Pancreas (tissue), 10 donors: Measurements from ENCODE around the gene ZP2. TPM values are rescaled to one million over a fixed set of nuclear protein-coding genes. Genes with fewer than 3 reads are reported as not detected.
"Not testable (repeated sequence)": the region's sequence is repeated elsewhere in the genome, so short reads cannot be mapped to it uniquely, and the experiment has no call there.

Experiments
- ATAC-seq, 4 donors: fragments of 200-7000 bp; cut with Tn5 transposase; one replicate each; pipeline versions ENCODE4 v1.8.0 to v1.9.1; 2020; ENCODE audit warnings: mild to moderate bottlenecking in 4 of 4, moderate library complexity in 4 of 4
- DNase-seq, 6 donors: peaks; one replicate each; pipeline ENCODE4 v3.0.0-alpha.2; 2020
- FAIRE-seq: peaks from 2 replicates; lab custom pipeline; 2012; peaks lifted over from hg19 to GRCh38; lab: Jason Lieb, UNC
- H3K27ac ChIP-seq, 4 donors: fragments of 200-600 bp; sonication (generic); 1 replicate in 3 of 4; 2 replicates in 1 of 4; pipeline versions ENCODE4 v1.5.0 to v1.8.0; 2020
- H3K27me3 ChIP-seq, 4 donors: fragments of 200-600 bp; one replicate each; pipeline ENCODE4 v1.8.0; 2021
- H3K36me3 ChIP-seq, 3 donors: fragments of 200-600 bp; sonication (generic) in 1 of 3; one replicate each; pipeline versions ENCODE4 v1.5.0 to v1.8.0; 2020 to 2021
- H3K4me1 ChIP-seq, 3 donors: fragments of 200-600 bp; one replicate each; pipeline ENCODE4 v1.8.0; 2021
- H3K4me3 ChIP-seq, 4 donors: fragments of 200-600 bp; sonication (generic) in 2 of 4; one replicate each; pipeline versions ENCODE4 v1.5.0 to v1.8.0; 2020 to 2021
- H3K9me3 ChIP-seq, 4 donors: fragments of 200-600 bp; one replicate each; pipeline ENCODE4 v1.8.0; 2021
- CTCF ChIP-seq, 4 donors: fragments of 200-600 bp; sonication (generic) in 3 of 4; IDR thresholded peaks; one replicate each; pipeline versions ENCODE4 v1.5.0 to v1.8.0; 2021; ENCODE audit warnings: antibody characterized with exemption in 4 of 4
- WGBS, 2 donors: extraction: QIAGEN DNeasy Blood & Tissue Kit; methylation state at CpG; one replicate each; pipeline ENCODE4 v1.1.7; 2013; 5-methylcytosine and 5-hydroxymethylcytosine counted together
- intact Hi-C, 3 donors: fragments of 100-400 bp; cut with DNase I; formaldehyde crosslinking; loops; one replicate each; pipeline versions ENCODE4 v1.11.1 to v1.14.2; 2022
- polyA plus RNA-seq, 2 donors: library from polyadenylated mRNA; stranded (reverse); fragments of 200-250 nt; gene quantifications; one replicate each; pipeline ENCODE4 v1.2.3, GENCODE V29; 2013
- total RNA-seq, 6 donors: library from RNA; stranded (reverse); fragmentation: NEBNext Ultra II Directional in 4 of 6; extraction: Animal tissue kit (Norgen Biotek cat#: 25700) in 4 of 6; gene quantifications; one replicate each; pipeline versions ENCODE4 v1.2.1 to v1.2.4, GENCODE V29; 2021 to 2023
- donor health status: healthy with polysubstance abuse.
- donor health status: DM: no; HTN: no; CAD: no; lungs with moderate emphysema.
- donor health status: DM: no; HTN: no; CAD: no.
- donor health status: control.
- donor health status: control.
- donor health status: Bipolar disorder and iron deficiency.
- donor health status: DM: yes; HTN: yes; CAD: no.
- donor health status: DM: no; HTN: no; CAD: no.
- donor health status: DM: no; HTN: no; CAD: no.
- donor health status: DM: yes; HTN: yes; CAD: no.

ZP2 gene
- total and polyA plus RNA-seq, 8 donors: not detected

- Histone ChIP-seq H3K27ac (peak within 1 kb of the TSS; percentile 12 to 75 (median 46)), H3K4me1 (peaks cover 12 to 29% (median 18%) of the 10 kb centered on the region in 3 donors), H3K9me3 (no peaks in the 10 kb centered on the region), H3K27me3 (no peaks in the 10 kb centered on the region), H3K36me3 (no peaks in the 10 kb centered on the region), H3K4me3 (peak within 1 kb of the TSS; percentile 63 to 80 (median 78))
- FAIRE-seq: no peak
- peak; percentile 94 to 97 (median 94) for ATAC-seq
- no peak for TF ChIP-seq CTCF (IDR thresholded peaks at IDR 0.05)
- intact Hi-C loops: no loop called here
- WGBS, 2 donors: 1% methylated on average over 44 to 59 of the region's 59 CpGs
- DNase-seq: peak; percentile 76 to 94 (median 86)
Measured at GRCh38 chr16:21158208-21159110, 52.9 kb downstream of the ZP2 start, which contains the start of gene LDAF1. Gene LDAF1 (plus strand): TSS chr16:21158674. CDS start chr16:21161183, 2,509 bp downstream.

- H3K4me1 ChIP-seq: peaks cover 5 to 20% (median 10%) of the 10 kb centered on the region in 3 donors
- H3K27ac ChIP-seq: no peak overlapping the region
- TF ChIP-seq CTCF (IDR thresholded peaks at IDR 0.05): no peak
- no peak for DNase-seq
- ATAC-seq: no peak
- FAIRE-seq: no peak
- WGBS, 2 donors: 49 to 59% methylated on average over 5 of the region's 5 CpGs
- no peak overlapping the region for H3K4me3 ChIP-seq
- H3K27me3 ChIP-seq: no peaks in the 10 kb centered on the region
- no peaks in the 10 kb centered on the region for H3K9me3 ChIP-seq
- H3K36me3 ChIP-seq: no peaks in the 10 kb centered on the region
- intact Hi-C loops: no loop called here
Measured at GRCh38 chr16:21157632-21158031, 53.7 kb downstream of the ZP2 start.

GRCh38 chr16:21156767-21157467 is 54.5 kb downstream of the ZP2 start:
- TF ChIP-seq CTCF (IDR thresholded peaks at IDR 0.05): peak in 3 of 4 donors; percentile 28 to 36 (median 31)
- 44% methylated on average over 6 of the region's 6 CpGs for WGBS, 2 donors
- DNase-seq: peak in 2 of 6 donors; percentile 15 to 47
- Histone ChIP-seq H3K27ac (no peak overlapping the region), H3K4me1 (peaks cover 0 to 17% (median 8%) of the 10 kb centered on the region in 3 donors), H3K27me3 (no peaks in the 10 kb centered on the region), H3K4me3 (no peak overlapping the region), H3K9me3 (no peaks in the 10 kb centered on the region), H3K36me3 (no peaks in the 10 kb centered on the region)
- peak; percentile 29 to 55 (median 32) for ATAC-seq
- intact Hi-C loops: no loop called here
- FAIRE-seq: peak; percentile 43

GRCh38 chr16:21156011-21156410 is 55.4 kb downstream of the ZP2 start:
- DNase-seq, H3K4me3 ChIP-seq, H3K27ac ChIP-seq, intact Hi-C loops, H3K9me3 ChIP-seq, FAIRE-seq, H3K27me3 ChIP-seq, H3K36me3 ChIP-seq, ATAC-seq: not testable (repeated sequence)
- H3K4me1 ChIP-seq: peaks cover 0 to 11% (median 8%) of the 10 kb centered on the region in 3 donors
- WGBS, 2 donors: 22 to 40% methylated on average over 1 of the region's 1 CpG

GRCh38 chr16:21153124-21153729 is 58.1 kb downstream of the ZP2 start:
- H3K36me3 ChIP-seq, intact Hi-C loops, DNase-seq, FAIRE-seq, H3K9me3 ChIP-seq, H3K27me3 ChIP-seq, ATAC-seq, H3K4me1 ChIP-seq, H3K4me3 ChIP-seq, H3K27ac ChIP-seq: not testable (repeated sequence)
- WGBS, 2 donors: 82 to 87% methylated on average over 11 of the region's 11 CpGs

GRCh38 chr16:21152160-21153030 is 59.0 kb downstream of the ZP2 start:
- H3K36me3 ChIP-seq, H3K27ac ChIP-seq, FAIRE-seq, ATAC-seq, H3K9me3 ChIP-seq, DNase-seq, H3K4me1 ChIP-seq, H3K4me3 ChIP-seq, intact Hi-C loops, H3K27me3 ChIP-seq: not testable (repeated sequence)
- 75 to 82% methylated on average over 33 to 51 of the region's 51 CpGs for WGBS, 2 donors
